Endodermal cell (in vitro differentiated cells): Measurements from ENCODE around the gene SMC6. TPM values are rescaled to one million over a fixed set of nuclear protein-coding genes. Genes with fewer than 3 reads are reported as not detected.

Experiments used
- DNase-seq: peaks from one replicate; pipeline ENCODE4 v3.0.0-alpha.2; 2017
- H3K27ac ChIP-seq: 2 replicates; pipeline ENCODE4 v1.5.1; 2013; ENCODE audit warnings: mild to moderate bottlenecking, low read depth, low read length, moderate library complexity
- H3K27me3 ChIP-seq: 2 replicates; pipeline ENCODE4 v1.6.1; 2013; ENCODE audit warnings: mild to moderate bottlenecking, low read length, moderate library complexity; ENCODE audit not compliant: insufficient read depth, control insufficient read depth, poor library complexity, severe bottlenecking
- H3K36me3 ChIP-seq: 2 replicates; pipeline ENCODE4 v1.7.0; 2013; ENCODE audit warnings: mild to moderate bottlenecking, low read length, moderate library complexity; ENCODE audit not compliant: control insufficient read depth, insufficient read depth
- H3K4me1 ChIP-seq: one replicate; pipeline ENCODE4 v1.7.0; 2013; ENCODE audit warnings: low read length; ENCODE audit not compliant: control insufficient read depth, insufficient read depth
- H3K4me3 ChIP-seq: 2 replicates; pipeline ENCODE4 v1.5.1; 2013; ENCODE audit warnings: mild to moderate bottlenecking, low read length, moderate library complexity
- H3K9ac ChIP-seq: 2 replicates; pipeline ENCODE4 v1.6.1; 2013; ENCODE audit warnings: mild to moderate bottlenecking, low read length, moderate library complexity; ENCODE audit not compliant: poor library complexity, severe bottlenecking; ENCODE audit errors: extremely low read depth
- H3K9me3 ChIP-seq: 2 replicates; pipeline ENCODE4 v1.6.1; 2013; ENCODE audit warnings: mild to moderate bottlenecking, low read length, moderate library complexity; ENCODE audit not compliant: control insufficient read depth
- H3K27ac Mint-ChIP-seq: 2 replicates; pipeline ENCODE4 v1.8.0; 2020; ENCODE audit warnings: mixed read lengths
- H3K27me3 Mint-ChIP-seq: 2 replicates; pipeline ENCODE4 v1.8.0; 2021; ENCODE audit warnings: mild to moderate bottlenecking, mixed read lengths; ENCODE audit not compliant: insufficient read depth
- H3K36me3 Mint-ChIP-seq: 2 replicates; pipeline ENCODE4 v1.8.0; 2020; ENCODE audit warnings: low read depth, mixed read lengths
- H3K4me1 Mint-ChIP-seq: 2 replicates; pipeline ENCODE4 v1.8.0; 2020; ENCODE audit warnings: mixed read lengths
- H3K4me3 Mint-ChIP-seq: 2 replicates; pipeline ENCODE4 v1.8.0; 2020; ENCODE audit warnings: mild to moderate bottlenecking, moderate library complexity, mixed read lengths
- H3K9me3 Mint-ChIP-seq: 2 replicates; pipeline ENCODE4 v1.8.0; 2020; ENCODE audit warnings: mild to moderate bottlenecking, mixed read lengths
- CTCF ChIP-seq: fragments of 200-600 bp; sonication (generic); conservative IDR thresholded peaks from 2 replicates; pipeline ENCODE4 v1.5.0; 2021; ENCODE audit warnings: antibody characterized with exemption, mild to moderate bottlenecking
- WGBS, 2 experiments: methylation state at CpG; one replicate each; pipeline versions ENCODE4 v1.1.5 to v1.1.7; 2013; ENCODE audit warnings: missing lambda C conversion rate in 2 of 2, mixed read lengths in 1 of 2; ENCODE audit not compliant: insufficient coverage in 1 of 2, insufficient read length in 1 of 2; 5-methylcytosine and 5-hydroxymethylcytosine counted together
- total RNA-seq, 2 donors: library from RNA; stranded (reverse); fragmentation: NEBNext Ultra II Directional in 1 of 2; extraction: Animal tissue kit (Norgen Biotek cat#: 25700) in 1 of 2; gene quantifications; 2 replicates in 1 of 2; 3 replicates in 1 of 2; pipeline ENCODE4 v1.2.1, GENCODE V29; 2021

Gene SMC6
- total RNA-seq, 2 donors from 2014 or later: 38.3 to 48.3 TPM

- Histone ChIP-seq H3K9me3 (no peaks in the 10 kb centered on the region), H3K27ac (no peak overlapping the region), H3K4me3 (no peak overlapping the region), H3K9ac (no peak overlapping the region), H3K27me3 (no peaks in the 10 kb centered on the region), H3K4me1 (no peaks in the 10 kb centered on the region), H3K36me3 (no peaks in the 10 kb centered on the region)
- Mint-ChIP-seq H3K27ac (no peak overlapping the region), H3K4me1 (no peaks in the 10 kb centered on the region), H3K27me3 (no peaks in the 10 kb centered on the region), H3K9me3 (no peaks in the 10 kb centered on the region), H3K36me3 (peaks cover 9% of the 10 kb centered on the region), H3K4me3 (no peak overlapping the region)
- 93 to 100% methylated on average over 1 to 4 of the region's 4 CpGs for WGBS, 2 experiments
- DNase-seq: no peak
- no peak for TF ChIP-seq CTCF
Measured at GRCh38 chr2:17657759-17658158, 95.9 kb downstream of the SMC6 start.

- H3K9ac ChIP-seq: no peak overlapping the region
- H3K4me1 ChIP-seq: no peaks in the 10 kb centered on the region
- H3K36me3 Mint-ChIP-seq: no peaks in the 10 kb centered on the region
- H3K27ac ChIP-seq: peak overlapping the region; percentile 44
- 80 to 83% methylated on average over 9 of the region's 9 CpGs for WGBS, 2 experiments
- no peak overlapping the region for H3K4me3 Mint-ChIP-seq
- no peaks in the 10 kb centered on the region for H3K36me3 ChIP-seq
- TF ChIP-seq CTCF: no peak
- no peaks in the 10 kb centered on the region for H3K4me1 Mint-ChIP-seq
- H3K27ac Mint-ChIP-seq: no peak overlapping the region
- no peak for DNase-seq
- H3K27me3 Mint-ChIP-seq: no peaks in the 10 kb centered on the region
- no peaks in the 10 kb centered on the region for H3K9me3 ChIP-seq
- H3K27me3 ChIP-seq: no peaks in the 10 kb centered on the region
- no peak overlapping the region for H3K4me3 ChIP-seq
- H3K9me3 Mint-ChIP-seq: no peaks in the 10 kb centered on the region
Measured at GRCh38 chr2:17652681-17653394, 100.8 kb downstream of the SMC6 start.

- Histone ChIP-seq H3K4me3 (no peak overlapping the region), H3K9ac (no peak overlapping the region), H3K9me3 (no peaks in the 10 kb centered on the region), H3K4me1 (no peaks in the 10 kb centered on the region), H3K27me3 (no peaks in the 10 kb centered on the region), H3K36me3 (no peaks in the 10 kb centered on the region), H3K27ac (no peak overlapping the region)
- DNase-seq: no peak
- Mint-ChIP-seq H3K27me3 (no peaks in the 10 kb centered on the region), H3K27ac (no peak overlapping the region), H3K4me1 (no peaks in the 10 kb centered on the region), H3K4me3 (no peak overlapping the region), H3K36me3 (no peaks in the 10 kb centered on the region), H3K9me3 (no peaks in the 10 kb centered on the region)
- WGBS, 2 experiments: 96 to 98% methylated on average over 9 to 11 of the region's 11 CpGs
- TF ChIP-seq CTCF: no peak
Measured at GRCh38 chr2:17649026-17649425, 104.6 kb downstream of the SMC6 start.
